ENCODE data around the gene PHETA2. TPM values are rescaled to one million over a fixed set of nuclear protein-coding genes. Genes with fewer than 3 reads are reported as not detected.
A peak's percentile ranks its signal among the peaks of the same experiment; 100 is the strongest.
"Not testable (repeated sequence)": the region's sequence is repeated elsewhere in the genome, so short reads cannot be mapped to it uniquely, and the experiment has no call there.

The PHETA2 gene
- total RNA-seq, 1 experiment from 2014 or later: 0.04 TPM

DNA sequence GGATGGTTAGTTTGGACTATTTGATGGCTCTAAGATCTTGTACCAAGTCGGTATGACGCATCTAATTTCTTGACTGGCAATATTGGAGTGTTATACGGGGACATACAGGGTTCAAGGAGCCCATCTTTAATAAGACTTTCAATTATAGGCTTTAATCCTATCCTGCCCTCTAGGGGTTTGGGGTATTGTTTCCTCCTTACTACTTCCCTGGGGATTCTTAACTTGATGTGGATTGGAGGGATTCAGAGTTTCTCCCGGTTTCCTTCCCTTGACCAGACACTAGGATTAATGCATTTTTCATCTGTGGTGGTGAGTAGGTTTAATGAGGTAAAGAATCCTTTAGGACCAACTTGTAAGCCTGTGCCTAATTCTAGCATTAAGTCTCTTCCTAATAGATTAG is 37.8 kb downstream of the PHETA2 start:
- Histone ChIP-seq H3K9me3 (ENCODE audit: low read length) (no peaks in the 10 kb centered on the region), H3K9me2 (replicated peaks; ENCODE audit: low read length) (no peaks in the 10 kb centered on the region), H3F3A (ENCODE audit: low read length, unreplicated experiment) (no peaks in the 10 kb centered on the region), H3K79me2 (ENCODE audit: low read length) (no peaks in the 10 kb centered on the region), H3K9ac (ENCODE audit: low read length) (no peak overlapping the region), H3K4me3 (ENCODE audit: low read length) (no peak overlapping the region), H4K20me1 (ENCODE audit: low read length) (no peaks in the 10 kb centered on the region), H3K4me1 (ENCODE audit: insufficient read depth, low read length) (no peaks in the 10 kb centered on the region), H3K36me3 (ENCODE audit: low read depth, low read length) (no peaks in the 10 kb centered on the region; the same call in 1 of the 2 replicates), H3K4me2 (ENCODE audit: low read length) (no peak overlapping the region), H2AFZ (ENCODE audit: low read length) (no peak overlapping the region), H3K27me3 (ENCODE audit: low read length) (no peaks in the 10 kb centered on the region), H3K27ac (ENCODE audit: low read length) (no peak overlapping the region)
- CTCF ChIA-PET: no interaction called here
- DNase-seq (no peak), ATAC-seq (no peak)
- no TSS peak for BruUV-seq (replicated peaks)
- no peak for TF ChIP-seq EZH2phosphoT487 (IDR thresholded peaks at IDR 0.05; ENCODE audit: borderline replicate concordance, low read length)
- no peak for TF ChIP-seq EZH2 (IDR thresholded peaks at IDR 0.05; ENCODE audit: low read length, unreplicated experiment)
- TF ChIP-seq, protein P1, sequence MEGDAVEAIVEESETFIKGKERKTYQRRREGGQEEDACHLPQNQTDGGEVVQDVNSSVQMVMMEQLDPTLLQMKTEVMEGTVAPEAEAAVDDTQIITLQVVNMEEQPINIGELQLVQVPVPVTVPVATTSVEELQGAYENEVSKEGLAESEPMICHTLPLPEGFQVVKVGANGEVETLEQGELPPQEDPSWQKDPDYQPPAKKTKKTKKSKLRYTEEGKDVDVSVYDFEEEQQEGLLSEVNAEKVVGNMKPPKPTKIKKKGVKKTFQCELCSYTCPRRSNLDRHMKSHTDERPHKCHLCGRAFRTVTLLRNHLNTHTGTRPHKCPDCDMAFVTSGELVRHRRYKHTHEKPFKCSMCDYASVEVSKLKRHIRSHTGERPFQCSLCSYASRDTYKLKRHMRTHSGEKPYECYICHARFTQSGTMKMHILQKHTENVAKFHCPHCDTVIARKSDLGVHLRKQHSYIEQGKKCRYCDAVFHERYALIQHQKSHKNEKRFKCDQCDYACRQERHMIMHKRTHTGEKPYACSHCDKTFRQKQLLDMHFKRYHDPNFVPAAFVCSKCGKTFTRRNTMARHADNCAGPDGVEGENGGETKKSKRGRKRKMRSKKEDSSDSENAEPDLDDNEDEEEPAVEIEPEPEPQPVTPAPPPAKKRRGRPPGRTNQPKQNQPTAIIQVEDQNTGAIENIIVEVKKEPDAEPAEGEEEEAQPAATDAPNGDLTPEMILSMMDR (conservative IDR thresholded peaks at IDR 0.05; ENCODE audit: low read depth, low read length): no peak
- intact Hi-C loops (cut with micrococcal nuclease): loop anchor here (1.0 kb wide), 1 partner anchor 145 kb away; no protein-coding TSS in a partner anchor
- POLR2A ChIA-PET (ENCODE audit: unreplicated experiment): no interaction called here

DNA sequence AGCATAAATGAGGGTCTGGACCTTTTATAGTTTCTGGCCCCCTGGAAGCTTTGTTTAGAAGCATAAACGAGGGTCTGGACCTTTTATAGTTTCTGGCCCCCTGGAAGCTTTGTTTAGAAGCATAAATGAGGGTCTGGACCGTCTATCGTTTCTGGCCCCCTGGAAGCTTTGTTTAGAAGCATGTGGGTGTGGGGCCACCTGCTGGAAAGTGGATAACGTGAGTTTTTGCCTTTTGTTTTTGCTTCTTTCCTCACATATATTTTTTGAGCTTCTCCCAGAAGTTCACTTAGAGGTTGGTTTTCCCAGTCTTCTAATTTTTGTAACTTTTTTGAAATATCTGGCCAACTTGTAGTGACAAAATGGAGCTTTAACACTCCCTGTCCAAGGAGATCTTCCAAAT is 38.7 kb downstream of the PHETA2 start:
- H3K36me3 ChIP-seq (ENCODE audit: low read depth, low read length); H3K27me3 ChIP-seq (ENCODE audit: low read length); H3K9me3 ChIP-seq (ENCODE audit: low read length); H2AFZ ChIP-seq (ENCODE audit: low read length); H3K4me3 ChIP-seq (ENCODE audit: low read length); ATAC-seq; H3K4me1 ChIP-seq (ENCODE audit: insufficient read depth, low read length); H4K20me1 ChIP-seq (ENCODE audit: low read length); POLR2A ChIA-PET (ENCODE audit: unreplicated experiment); H3K79me2 ChIP-seq (ENCODE audit: low read length); H3F3A ChIP-seq (ENCODE audit: low read length, unreplicated experiment); H3K4me2 ChIP-seq (ENCODE audit: low read length); BruUV-seq (replicated peaks); H3K9me2 ChIP-seq (replicated peaks; ENCODE audit: low read length); H3K27ac ChIP-seq (ENCODE audit: low read length); H3K9ac ChIP-seq (ENCODE audit: low read length): not testable (repeated sequence)
- CTCF ChIA-PET: interaction anchor here (0.7 kb wide), 3 partner anchors 22 to 330 kb away, joined by 3 to 7 read pairs (median 4); partner anchors contain the start of gene CENPM
- intact Hi-C loops (cut with micrococcal nuclease): loop anchor here (1.0 kb wide), 1 partner anchor 146 kb away; no protein-coding TSS in a partner anchor
- TF ChIP-seq, protein P1 (conservative IDR thresholded peaks at IDR 0.05; ENCODE audit: low read depth, low read length): peak; percentile 37; the same call in 1 of the 2 replicates
- peak; percentile 14 for DNase-seq

DNA sequence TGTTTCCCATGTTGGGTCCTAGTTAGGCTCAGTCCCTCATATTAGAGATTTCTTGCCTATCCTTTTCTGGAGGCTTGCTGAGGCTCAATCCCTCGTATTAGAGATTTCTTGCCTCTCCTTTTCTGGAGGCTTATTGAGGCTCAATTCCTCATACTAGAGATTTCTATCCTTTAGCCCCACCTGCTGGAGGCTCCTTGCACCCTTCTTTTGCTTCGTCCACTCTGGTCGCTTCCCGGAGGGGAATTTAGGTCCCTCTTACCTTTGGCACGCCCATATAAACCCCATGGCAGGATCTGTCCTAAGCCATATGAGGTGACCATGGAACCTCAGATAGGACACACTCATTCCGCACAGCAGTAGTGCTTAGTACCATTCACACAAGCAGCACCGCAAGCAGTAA is 40.7 kb downstream of the PHETA2 start:
- BruUV-seq (replicated peaks): no TSS peak
- no peaks in the 10 kb centered on the region for H3K9me3 ChIP-seq (ENCODE audit: low read length)
- no peaks in the 10 kb centered on the region; the same call in 1 of the 2 replicates for H3K36me3 ChIP-seq (ENCODE audit: low read depth, low read length)
- POLR2A ChIA-PET (ENCODE audit: unreplicated experiment): no interaction called here
- H3K79me2 ChIP-seq (ENCODE audit: low read length): no peaks in the 10 kb centered on the region
- DNase-seq (peak; percentile 5), ATAC-seq (no peak)
- H3K27me3 ChIP-seq (ENCODE audit: low read length): no peaks in the 10 kb centered on the region
- no peak overlapping the region for H3K27ac ChIP-seq (ENCODE audit: low read length)
- no peak overlapping the region for H2AFZ ChIP-seq (ENCODE audit: low read length)
- H3K9ac ChIP-seq (ENCODE audit: low read length): no peak overlapping the region
- TF ChIP-seq EZH2 (IDR thresholded peaks at IDR 0.05; ENCODE audit: low read length, unreplicated experiment) (no peak), EZH2phosphoT487 (IDR thresholded peaks at IDR 0.05; ENCODE audit: borderline replicate concordance, low read length) (no peak)
- H3K4me3 ChIP-seq (ENCODE audit: low read length): no peak overlapping the region
- intact Hi-C loops (cut with micrococcal nuclease): no loop called here
- CTCF ChIA-PET: no interaction called here
- H3K4me2 ChIP-seq (ENCODE audit: low read length): no peak overlapping the region
- H3F3A ChIP-seq (ENCODE audit: low read length, unreplicated experiment): no peaks in the 10 kb centered on the region
- no peaks in the 10 kb centered on the region for H4K20me1 ChIP-seq (ENCODE audit: low read length)
- no peaks in the 10 kb centered on the region for H3K9me2 ChIP-seq (replicated peaks; ENCODE audit: low read length)
- H3K4me1 ChIP-seq (ENCODE audit: insufficient read depth, low read length): no peaks in the 10 kb centered on the region

DNA sequence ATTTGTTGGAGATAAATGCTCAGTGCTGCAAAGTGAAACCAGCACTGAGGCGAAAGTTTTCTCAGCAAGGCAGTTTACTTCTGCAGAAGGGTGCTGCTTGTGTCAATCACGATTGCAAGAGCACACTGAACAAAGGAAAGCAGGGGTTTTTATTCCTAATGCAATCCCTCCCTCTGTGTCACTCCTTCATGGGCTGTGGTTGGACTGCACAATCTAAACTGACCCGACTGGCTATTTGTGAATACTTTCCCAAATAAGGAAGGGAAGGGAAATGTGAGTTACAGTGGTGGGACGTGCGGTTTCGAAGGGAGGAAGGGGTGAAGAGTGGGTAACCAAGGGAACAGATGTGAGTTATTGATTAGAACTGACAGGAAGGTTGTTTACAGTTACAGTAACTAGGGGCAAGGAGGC is 41.4 kb downstream of the PHETA2 start:
- H3K4me2 ChIP-seq (ENCODE audit: low read length); BruUV-seq (replicated peaks); H3K36me3 ChIP-seq (ENCODE audit: low read depth, low read length); POLR2A ChIA-PET (ENCODE audit: unreplicated experiment); H3K27me3 ChIP-seq (ENCODE audit: low read length); H3K4me3 ChIP-seq (ENCODE audit: low read length); H2AFZ ChIP-seq (ENCODE audit: low read length); H3K9me2 ChIP-seq (replicated peaks; ENCODE audit: low read length); H3K79me2 ChIP-seq (ENCODE audit: low read length); CTCF ChIA-PET; H3K9me3 ChIP-seq (ENCODE audit: low read length); H3F3A ChIP-seq (ENCODE audit: low read length, unreplicated experiment); H4K20me1 ChIP-seq (ENCODE audit: low read length); ATAC-seq; H3K27ac ChIP-seq (ENCODE audit: low read length); H3K9ac ChIP-seq (ENCODE audit: low read length); intact Hi-C loops (cut with micrococcal nuclease); H3K4me1 ChIP-seq (ENCODE audit: insufficient read depth, low read length); DNase-seq: not testable (repeated sequence)

All from PC-3 (cell line).